ENCODE results near the gene ACOX1. TPM values are rescaled to one million over a fixed set of nuclear protein-coding genes. Genes with fewer than 3 reads are reported as not detected.

The ACOX1 gene
- total RNA-seq, 2 experiments from 2014 or later: 14.5 to 17.9 TPM

DNA sequence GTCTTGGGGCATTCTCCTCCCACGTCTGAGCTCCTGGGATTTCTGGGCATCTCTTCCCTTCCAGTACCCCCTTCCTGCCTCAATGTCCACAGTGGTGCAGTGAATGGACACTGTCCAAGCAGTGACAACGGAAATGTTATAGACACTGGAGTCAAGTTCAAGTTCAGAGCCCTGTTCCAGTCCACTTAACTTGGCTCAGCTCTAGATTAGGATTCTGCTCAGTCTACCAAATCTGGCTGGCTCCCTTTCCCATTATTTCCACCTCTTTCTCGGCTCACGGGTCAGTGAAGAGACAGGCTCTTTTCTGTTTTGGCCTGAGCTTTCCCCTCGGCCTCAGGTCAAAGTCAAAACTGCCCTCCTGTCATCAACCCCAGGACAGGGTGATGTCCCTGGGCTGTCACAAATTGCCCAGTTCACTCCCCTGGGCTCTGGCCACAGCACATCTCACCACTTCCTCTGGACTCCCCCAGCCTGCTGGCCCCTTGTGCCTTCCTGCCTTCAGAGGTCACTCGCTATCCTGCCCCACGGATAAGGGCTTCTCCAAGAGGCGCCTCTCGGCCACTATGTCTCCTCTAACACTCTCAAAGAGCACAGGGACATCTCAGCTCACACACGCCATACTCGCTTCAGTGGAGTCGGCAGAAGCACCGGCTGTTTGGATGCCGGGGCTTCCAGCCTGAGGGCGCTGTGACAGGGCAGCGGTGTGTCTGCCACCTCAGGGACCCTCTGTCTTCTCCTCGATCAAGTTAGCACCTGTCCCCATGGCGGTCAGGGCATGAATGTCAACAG is 56.6 kb downstream of the ACOX1 start:
- H3K4me3 Mint-ChIP-seq: no peak overlapping the region

DNA sequence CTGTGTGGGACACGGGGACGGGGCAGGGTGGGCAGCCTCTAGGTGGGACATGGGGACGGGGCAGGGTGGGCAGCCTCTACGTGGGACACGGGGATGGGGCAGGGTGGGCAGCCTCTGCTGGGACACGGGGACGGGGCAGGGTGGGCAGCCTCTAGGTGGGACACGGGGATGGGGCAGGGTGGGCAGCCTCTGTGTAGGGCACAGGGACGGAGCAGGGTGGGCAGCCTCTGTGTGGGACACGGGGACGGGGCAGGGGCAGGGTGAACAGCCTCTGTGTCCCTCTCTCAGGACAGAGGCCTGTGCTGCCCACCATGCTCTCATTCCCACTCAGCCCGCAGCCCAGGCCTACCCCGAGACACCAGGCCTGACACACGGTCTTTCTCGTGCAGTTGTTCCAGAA is 57.4 kb downstream of the ACOX1 start:
- H3K4me3 Mint-ChIP-seq: no peak overlapping the region
- peaks cover 6% of the 10 kb centered on the region for H3K36me3 ChIP-seq (ENCODE audit: insufficient read depth, low read length)

More for the DNA sequence above, 56.6 kb downstream of the ACOX1 start:
- H3K36me3 ChIP-seq (ENCODE audit: insufficient read depth, low read length): peaks cover 6% of the 10 kb centered on the region
- intact Hi-C loops (cut with DNase I, micrococcal nuclease): no loop called here
- DNase-seq: no peak
- ATAC-seq (ENCODE audit: poor library complexity): no peak
- no peak overlapping the region for H3K27ac Mint-ChIP-seq
- no peaks in the 10 kb centered on the region for H3K27me3 Mint-ChIP-seq
- H3K4me1 Mint-ChIP-seq (ENCODE audit: low read depth): peaks cover under 1% of the 10 kb centered on the region
- H3K27ac ChIP-seq (ENCODE audit: low read depth in 1 of 2, low read length in 2 of 2): no peak overlapping the region
- peaks cover 4% of the 10 kb centered on the region for H3K36me3 Mint-ChIP-seq (ENCODE audit: low read depth)
- H3K9me3 ChIP-seq (ENCODE audit: control insufficient read depth in 1 of 2, insufficient read depth in 1 of 2, low read length in 2 of 2): no peaks in the 10 kb centered on the region
- H3K4me1 ChIP-seq (ENCODE audit: insufficient read depth, low read length): peaks cover 4% of the 10 kb centered on the region
- POLR2A ChIA-PET: no interaction called here
- H3K4me3 ChIP-seq (ENCODE audit: low read length): no peak overlapping the region
- CTCF ChIA-PET: interaction anchor here (0.6 kb wide), 1 partner anchor 70 kb away, joined by 3 read pairs; no protein-coding TSS in a partner anchor
- TF ChIP-seq, protein P1, sequence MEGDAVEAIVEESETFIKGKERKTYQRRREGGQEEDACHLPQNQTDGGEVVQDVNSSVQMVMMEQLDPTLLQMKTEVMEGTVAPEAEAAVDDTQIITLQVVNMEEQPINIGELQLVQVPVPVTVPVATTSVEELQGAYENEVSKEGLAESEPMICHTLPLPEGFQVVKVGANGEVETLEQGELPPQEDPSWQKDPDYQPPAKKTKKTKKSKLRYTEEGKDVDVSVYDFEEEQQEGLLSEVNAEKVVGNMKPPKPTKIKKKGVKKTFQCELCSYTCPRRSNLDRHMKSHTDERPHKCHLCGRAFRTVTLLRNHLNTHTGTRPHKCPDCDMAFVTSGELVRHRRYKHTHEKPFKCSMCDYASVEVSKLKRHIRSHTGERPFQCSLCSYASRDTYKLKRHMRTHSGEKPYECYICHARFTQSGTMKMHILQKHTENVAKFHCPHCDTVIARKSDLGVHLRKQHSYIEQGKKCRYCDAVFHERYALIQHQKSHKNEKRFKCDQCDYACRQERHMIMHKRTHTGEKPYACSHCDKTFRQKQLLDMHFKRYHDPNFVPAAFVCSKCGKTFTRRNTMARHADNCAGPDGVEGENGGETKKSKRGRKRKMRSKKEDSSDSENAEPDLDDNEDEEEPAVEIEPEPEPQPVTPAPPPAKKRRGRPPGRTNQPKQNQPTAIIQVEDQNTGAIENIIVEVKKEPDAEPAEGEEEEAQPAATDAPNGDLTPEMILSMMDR (IDR thresholded peaks at IDR 0.05): no peak
- no peaks in the 10 kb centered on the region for H3K9me3 Mint-ChIP-seq
- H3K27me3 ChIP-seq (ENCODE audit: control insufficient read depth in 1 of 2, insufficient read depth in 2 of 2, low read length in 2 of 2): no peaks in the 10 kb centered on the region

DNA sequence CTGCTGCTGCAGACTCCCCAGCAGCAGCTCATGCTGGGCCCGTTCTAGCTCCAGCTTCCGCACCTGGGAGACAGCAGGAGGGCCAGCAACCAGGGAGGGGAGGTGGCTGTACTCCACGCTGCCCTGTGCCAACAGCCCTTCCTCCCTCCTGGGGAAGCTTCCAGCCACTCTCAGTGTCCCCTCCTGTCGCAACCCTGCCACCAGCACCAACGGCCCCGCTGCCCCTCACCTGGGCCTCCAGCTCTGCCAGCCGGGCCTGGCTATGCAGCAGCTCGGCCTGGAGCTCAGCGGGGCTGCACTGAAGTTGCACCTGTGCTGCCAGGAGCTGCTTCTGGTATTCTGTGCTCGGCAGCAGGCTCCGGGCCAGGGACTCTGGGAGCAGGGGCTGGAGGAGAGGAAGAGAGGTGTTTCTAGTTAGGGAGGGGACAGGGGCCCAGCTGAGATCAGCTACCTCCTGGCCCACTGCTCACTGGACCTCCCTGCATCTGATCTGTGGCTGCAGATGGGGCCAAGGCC is 58.9 kb downstream of the ACOX1 start:
- Mint-ChIP-seq H3K27ac (no peak overlapping the region), H3K4me1 (ENCODE audit: low read depth) (peaks cover 5% of the 10 kb centered on the region), H3K9me3 (no peaks in the 10 kb centered on the region), H3K4me3 (no peak overlapping the region), H3K36me3 (ENCODE audit: low read depth) (peaks cover 4% of the 10 kb centered on the region), H3K27me3 (no peaks in the 10 kb centered on the region)
- ATAC-seq (ENCODE audit: poor library complexity) (no peak), DNase-seq (no peak)
- Histone ChIP-seq H3K9me3 (ENCODE audit: control insufficient read depth in 1 of 2, insufficient read depth in 1 of 2, low read length in 2 of 2) (no peaks in the 10 kb centered on the region), H3K36me3 (ENCODE audit: insufficient read depth, low read length) (peaks cover 6% of the 10 kb centered on the region), H3K27me3 (ENCODE audit: control insufficient read depth in 1 of 2, insufficient read depth in 2 of 2, low read length in 2 of 2) (no peaks in the 10 kb centered on the region), H3K4me3 (ENCODE audit: low read length) (no peak overlapping the region), H3K27ac (ENCODE audit: low read depth in 1 of 2, low read length in 2 of 2) (no peak overlapping the region), H3K4me1 (ENCODE audit: insufficient read depth, low read length) (peaks cover 6% of the 10 kb centered on the region)
- ChIA-PET CTCF (no interaction called here), POLR2A (no interaction called here)
- TF ChIP-seq, protein P1 (IDR thresholded peaks at IDR 0.05): no peak
- intact Hi-C loops (cut with DNase I, micrococcal nuclease): no loop called here

More for the DNA sequence above, 57.4 kb downstream of the ACOX1 start:
- Histone ChIP-seq H3K27me3 (ENCODE audit: control insufficient read depth in 1 of 2, insufficient read depth in 2 of 2, low read length in 2 of 2) (no peaks in the 10 kb centered on the region), H3K9me3 (ENCODE audit: control insufficient read depth in 1 of 2, insufficient read depth in 1 of 2, low read length in 2 of 2) (no peaks in the 10 kb centered on the region), H3K4me3 (ENCODE audit: low read length) (no peak overlapping the region), H3K4me1 (ENCODE audit: insufficient read depth, low read length) (peaks cover 6% of the 10 kb centered on the region), H3K27ac (ENCODE audit: low read depth in 1 of 2, low read length in 2 of 2) (no peak overlapping the region)
- DNase-seq: no peak
- H3K36me3 Mint-ChIP-seq (ENCODE audit: low read depth): peaks cover 4% of the 10 kb centered on the region
- no peak overlapping the region for H3K27ac Mint-ChIP-seq
- TF ChIP-seq, protein P1 (IDR thresholded peaks at IDR 0.05): no peak
- no peaks in the 10 kb centered on the region for H3K27me3 Mint-ChIP-seq
- peaks cover 5% of the 10 kb centered on the region for H3K4me1 Mint-ChIP-seq (ENCODE audit: low read depth)
- H3K9me3 Mint-ChIP-seq: no peaks in the 10 kb centered on the region
- POLR2A ChIA-PET: no interaction called here
- intact Hi-C loops (cut with DNase I, micrococcal nuclease): no loop called here
- CTCF ChIA-PET: interaction anchor here (0.6 kb wide), 1 partner anchor 71 kb away, joined by 3 read pairs; no protein-coding TSS in a partner anchor
- no peak for ATAC-seq (ENCODE audit: poor library complexity)

Measured in CD4-positive, alpha-beta T cell (primary cell).